ENCODE measurements around the gene ETV3L.
"Not testable (repeated sequence)": the region's sequence is repeated elsewhere in the genome, so short reads cannot be mapped to it uniquely, and the experiment has no call there.

ETV3L gene

DNA sequence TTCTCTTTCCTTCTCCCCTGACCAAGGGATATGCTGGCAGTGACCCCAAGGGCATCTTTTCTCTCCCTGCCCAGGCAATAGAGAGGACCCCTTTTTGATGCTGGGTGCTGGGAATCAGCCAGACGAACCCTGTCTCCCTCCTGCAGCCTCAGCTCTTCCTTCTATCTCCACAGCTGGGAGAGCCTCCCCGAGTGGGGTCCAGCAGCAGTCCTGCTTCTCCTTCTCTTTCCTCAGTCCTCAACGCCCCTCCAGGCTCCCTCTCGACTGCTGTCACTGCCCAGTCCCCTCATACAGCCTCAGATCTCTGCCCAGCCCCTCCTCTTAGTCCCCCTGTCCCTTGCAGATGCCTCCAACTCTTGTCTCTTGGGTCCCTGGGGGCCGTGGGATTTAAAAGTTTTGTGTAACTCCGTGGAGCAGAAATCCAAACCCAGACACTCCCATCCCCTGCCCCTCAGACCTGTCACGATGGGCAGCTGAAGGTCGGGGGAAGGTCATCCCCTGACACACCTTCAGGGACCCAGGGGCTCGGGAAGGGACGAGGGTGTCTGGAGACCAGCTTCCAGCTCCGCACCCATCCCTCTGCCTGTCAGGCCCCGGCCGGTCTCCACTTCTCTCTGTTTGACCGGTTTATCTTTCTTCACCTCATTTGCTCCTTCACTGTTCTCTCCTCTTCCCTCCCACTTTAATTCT is 5.8 kb upstream of the ETV3L start:
- no peak for DNase-seq (ENCODE audit: low read depth)

DNA sequence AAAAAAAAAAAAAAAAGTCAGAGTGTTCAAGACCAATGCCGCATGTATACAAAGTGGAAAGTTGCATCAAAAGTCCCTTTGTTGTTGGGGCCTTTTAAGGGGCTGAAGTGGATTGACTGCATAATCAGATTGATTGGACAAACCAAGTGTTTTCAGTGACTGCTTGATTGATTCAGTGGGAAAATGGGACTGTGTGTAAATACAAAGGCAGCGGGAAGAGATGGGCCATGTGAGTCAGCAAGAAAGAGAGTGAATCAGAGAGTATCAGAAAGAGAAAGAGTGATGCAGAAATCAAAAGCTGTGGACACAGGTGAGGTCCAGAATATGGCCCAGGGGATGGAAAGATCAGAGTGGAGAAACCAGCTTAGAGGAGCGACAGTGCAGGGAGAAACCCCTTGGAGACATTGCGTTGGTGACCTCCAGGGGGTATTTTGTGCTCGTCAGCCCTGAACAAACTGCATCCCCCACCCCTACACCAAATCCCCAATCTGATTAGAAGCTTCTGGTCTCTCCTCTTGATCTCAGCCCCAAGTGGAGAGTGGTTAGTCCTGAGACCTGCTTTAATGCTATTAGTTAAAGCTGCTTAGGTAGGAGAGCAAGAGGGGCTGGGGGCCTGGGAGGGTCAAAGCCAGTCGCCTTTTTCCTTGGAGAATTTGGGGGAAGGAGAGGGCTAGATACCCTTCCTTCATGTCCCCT is 5.1 kb upstream of the ETV3L start:
- DNase-seq (ENCODE audit: low read depth) = no peak

DNA sequence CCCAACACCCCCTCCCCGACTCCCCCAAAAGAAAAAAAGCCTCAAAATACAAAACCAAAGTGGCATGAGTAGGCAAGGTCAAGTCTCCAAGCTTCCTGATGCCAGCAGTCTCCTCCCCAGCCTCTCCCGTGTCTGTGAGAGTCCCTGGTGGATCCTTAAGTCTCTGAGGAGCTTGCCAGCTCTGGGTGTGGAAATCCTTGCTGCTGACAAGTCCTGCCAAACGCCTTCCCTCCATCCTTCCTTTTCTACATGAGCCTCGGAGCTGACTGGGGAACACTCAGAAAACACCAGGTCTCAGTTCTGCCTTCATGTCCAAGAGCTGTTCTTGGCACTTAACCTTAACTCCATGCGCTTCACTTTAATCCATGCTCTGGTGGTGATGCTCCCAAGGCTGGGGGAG is 3.7 kb upstream of the ETV3L start:
- no peak for DNase-seq (ENCODE audit: low read depth)

DNA sequence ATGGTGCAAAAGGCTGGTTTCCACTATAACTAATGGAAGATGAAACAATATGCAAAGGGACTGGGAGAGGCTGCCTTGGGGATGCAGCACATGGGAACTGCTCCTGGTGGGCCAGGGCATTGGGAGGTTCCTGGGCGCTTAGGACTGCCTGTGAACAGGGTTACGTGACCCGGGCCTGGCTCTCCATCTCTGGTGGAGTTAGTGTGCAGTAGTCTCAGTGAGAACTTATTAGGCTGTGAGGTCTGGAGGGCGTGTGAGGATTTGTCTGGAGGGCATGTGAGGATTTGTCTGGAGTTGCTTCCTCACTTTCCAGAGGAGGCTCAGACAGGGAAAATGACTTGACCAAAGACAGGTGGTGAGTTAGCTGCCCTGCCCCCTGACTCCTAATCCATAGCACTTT is 1.5 kb upstream of the ETV3L start:
- no peak for DNase-seq (ENCODE audit: low read depth)

DNA sequence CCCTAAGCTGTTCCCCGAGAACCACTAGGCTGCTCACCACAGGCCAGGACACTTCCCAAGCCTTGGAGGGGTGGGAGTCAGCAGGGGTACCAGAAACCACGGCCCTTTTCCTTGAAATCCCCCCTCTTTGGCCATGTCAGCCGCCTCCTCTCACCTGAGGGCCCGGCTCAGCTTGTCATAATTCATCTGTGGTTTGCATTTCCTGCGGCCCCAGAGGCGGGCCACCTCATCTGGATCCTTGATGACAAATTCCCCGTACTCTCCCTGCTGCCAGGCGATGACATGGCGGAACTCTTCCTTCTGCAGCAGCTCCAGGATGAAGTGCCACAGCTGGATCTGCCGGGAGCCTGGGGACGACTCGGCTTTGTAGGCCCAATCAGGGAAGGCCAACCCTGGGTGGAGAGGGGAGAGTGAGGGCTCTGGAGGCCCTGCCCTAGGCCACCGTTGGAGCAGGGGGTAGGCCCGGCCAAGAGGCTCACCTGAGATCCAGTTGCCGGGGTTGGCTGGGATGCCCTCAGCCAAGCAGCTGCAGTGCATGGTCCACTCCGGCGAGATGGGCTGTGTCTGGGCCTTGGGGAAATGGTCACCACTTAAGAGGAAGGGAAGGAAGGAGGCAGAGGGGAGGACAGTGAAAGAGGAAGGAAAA is 498 bp downstream of the ETV3L start:
- DNase-seq (ENCODE audit: low read depth) = not testable (repeated sequence)

DNA sequence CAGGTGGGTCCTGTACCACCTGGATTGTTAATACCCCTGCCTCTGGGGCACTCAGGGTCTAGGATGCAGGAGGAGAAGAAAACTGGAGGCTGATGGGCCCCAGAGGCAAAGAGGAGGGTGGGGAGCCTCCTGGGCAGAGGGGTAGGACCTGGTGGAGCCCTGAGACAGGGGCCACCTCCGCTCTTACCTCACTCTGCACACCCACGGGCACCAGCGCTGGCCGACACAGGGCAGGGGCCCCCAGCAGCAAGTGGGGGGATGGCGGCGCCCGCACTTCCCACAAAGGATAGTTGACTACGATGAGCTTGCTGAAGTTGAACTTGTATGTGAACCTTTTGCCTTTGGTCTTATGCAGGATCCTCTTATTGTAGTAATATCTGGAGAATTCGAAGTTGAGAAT is 1.1 kb downstream of the ETV3L start:
- no peak for DNase-seq (ENCODE audit: low read depth)

DNA sequence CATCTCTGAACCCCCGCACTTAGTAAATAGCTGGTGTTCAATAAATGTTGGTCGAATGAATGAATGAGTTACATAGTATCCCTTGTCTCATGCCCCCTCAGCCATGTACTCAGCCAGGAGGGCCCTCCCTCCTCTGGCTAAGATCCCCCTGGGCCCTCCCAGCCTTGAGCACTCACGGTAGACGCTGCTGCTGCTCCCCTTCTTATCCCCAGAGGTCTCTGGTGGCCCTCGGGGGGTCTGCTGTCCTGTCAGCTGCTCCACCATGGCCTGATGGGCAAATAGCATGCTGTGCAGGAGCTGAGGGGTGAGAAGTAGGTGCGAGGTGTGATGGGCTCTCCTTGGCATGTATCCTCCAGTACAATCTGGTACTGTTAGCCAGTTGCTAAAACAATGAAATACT is 1.9 kb downstream of the ETV3L start:
- DNase-seq (ENCODE audit: low read depth) = no peak

DNA sequence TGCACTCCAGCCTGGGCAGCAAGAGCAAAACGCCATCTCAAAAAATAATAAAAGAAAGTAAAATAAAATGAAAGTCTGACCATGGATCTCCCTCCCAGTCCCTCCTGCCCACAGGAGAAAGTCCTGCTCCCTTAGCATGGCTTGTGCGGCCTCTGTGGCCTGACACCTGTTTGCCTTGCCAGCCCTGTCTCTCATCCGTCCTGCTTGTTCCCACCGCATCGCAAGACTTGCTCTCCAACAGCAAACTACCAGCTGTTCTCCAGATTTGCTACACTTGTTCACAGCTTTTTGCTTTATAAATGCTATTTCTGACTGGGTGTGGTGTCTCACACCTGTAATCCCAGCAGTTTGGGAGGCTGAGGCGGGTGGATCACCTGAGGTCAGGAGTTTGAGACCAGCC is 2.7 kb downstream of the ETV3L start:
- no peak for DNase-seq (ENCODE audit: low read depth)

DNA sequence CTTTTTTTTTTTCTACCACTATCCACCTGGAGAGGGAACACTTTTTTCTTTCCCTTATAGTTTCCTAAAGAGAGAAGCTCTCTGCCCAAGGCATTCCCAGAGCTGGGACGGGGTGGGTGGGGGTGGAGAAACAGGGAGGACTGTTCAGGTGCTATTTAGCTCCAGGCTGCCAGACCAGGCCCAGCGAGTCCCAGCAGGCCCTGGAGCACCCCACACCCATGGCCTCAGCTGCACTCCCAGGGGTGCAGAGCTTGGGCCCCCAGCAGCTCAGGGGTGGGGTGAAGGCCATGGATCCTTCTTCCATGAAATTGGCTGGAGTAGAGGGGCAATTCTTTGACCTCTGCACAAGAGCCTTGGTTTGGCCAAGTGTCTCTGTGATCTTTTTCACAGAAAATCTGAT is 4.1 kb downstream of the ETV3L start:
- no peak for DNase-seq (ENCODE audit: low read depth)

DNA sequence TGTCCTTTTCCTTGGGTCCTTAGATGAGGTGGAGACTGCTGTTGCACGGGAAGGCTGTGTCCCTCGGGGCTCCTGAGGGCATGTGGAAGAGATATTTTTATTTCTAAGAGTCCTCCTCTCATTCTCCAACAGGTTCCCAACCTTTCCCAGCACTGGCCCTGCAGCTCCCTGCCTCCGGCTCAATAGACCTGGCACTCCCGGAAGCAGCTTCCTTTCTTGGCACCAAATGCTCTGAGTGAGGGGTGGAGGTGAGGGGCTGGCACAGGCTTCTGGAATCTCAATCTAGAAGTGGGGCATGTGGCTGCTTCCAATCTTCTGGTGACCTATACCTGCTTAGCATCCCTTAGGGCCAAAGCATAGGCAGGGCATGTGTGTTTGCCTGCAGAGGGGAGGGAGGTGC is 4.5 kb downstream of the ETV3L start:
- no peak for DNase-seq (ENCODE audit: low read depth)

DNA sequence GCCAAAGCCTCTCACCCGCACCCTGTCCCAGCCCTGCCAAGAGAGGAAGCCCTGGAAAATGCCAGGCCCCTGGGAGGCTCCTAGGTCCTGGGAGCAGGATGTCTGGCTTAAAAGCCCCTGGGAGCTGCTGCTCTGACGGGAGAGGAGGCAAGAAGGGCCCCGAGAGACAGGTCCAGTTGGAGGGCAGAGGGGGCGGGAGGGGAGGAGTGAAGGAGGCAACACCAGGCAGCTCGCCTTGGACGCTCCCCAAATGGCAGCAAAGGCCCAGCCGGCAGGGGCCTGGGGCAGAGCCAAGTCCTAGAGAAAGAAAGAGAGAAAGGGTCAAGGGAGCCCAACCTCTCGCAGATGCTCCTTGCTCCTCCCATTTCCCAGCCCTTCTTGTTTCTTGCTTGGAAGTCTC is 6.8 kb downstream of the ETV3L start:
- DNase-seq (ENCODE audit: low read depth) = no peak

DNA sequence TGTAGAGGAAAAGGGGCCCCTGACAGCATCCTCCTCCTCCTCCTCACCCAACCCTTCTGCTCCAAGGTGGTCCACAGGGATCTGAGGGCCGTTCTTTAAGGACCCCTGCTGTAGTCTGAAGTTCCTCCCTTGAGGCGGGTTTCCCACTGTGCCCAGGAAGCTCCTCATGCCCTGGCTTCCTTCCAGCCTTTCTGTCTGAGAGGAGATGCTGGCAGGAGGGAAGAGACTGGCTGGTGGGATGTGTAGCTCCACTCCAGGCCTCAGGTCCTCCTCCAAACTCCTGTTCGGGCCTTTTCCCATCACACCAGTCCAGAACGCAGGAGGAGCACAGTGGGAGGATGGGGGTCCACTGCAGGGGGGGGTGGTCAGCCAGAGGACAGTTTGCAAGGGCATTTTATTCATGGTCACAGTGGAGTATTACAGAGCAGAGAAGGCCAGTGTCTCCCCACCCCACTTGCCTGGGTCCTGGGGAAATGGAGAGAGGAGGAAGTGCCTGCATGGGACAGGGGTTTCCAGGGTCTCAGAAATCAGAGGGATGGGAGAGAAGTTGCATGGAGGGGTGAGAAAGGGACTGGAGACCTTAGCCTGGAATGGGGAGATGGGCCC is 7.8 kb downstream of the ETV3L start:
- DNase-seq (ENCODE audit: low read depth) = no peak

DNA sequence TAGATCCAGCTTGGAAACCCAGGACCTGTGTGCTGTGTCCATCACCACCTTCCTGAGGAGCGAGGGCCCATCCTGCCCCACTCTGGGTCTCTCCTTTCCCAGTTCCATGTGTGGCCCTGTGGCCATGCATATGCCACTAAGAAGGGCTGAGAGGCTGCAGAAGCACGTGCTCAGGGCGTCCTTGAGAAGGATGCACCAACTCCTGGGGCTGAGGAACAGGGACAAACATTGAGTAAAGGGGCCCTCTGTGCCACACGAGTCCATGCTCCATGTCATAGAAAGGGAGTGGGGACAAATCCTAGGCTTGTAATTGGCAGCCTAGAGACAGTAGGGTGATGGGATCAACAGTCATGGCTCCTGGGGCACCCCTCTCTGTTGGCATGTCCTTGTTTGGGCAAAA is 8.4 kb downstream of the ETV3L start:
- no peak for DNase-seq (ENCODE audit: low read depth)

DNA sequence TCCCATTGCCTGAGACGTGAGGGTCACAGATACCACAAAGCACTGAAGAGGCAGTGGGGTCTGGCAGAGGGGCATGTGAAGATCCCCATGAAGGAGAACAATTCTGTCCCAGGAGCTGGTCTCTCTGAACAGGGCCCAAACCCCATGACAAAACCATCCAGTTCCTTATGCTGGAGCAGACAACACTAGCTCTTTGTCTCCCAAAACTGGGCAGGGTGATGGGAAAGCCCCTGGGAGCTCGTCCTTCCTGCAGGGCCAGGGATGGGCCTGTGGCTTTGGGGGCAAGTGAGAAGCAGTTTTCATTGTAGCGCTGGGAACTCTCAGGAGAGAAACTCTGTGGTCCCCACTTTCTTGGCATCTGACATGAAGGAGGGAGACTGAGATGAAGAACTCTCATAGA is 8.8 kb downstream of the ETV3L start:
- no peak for DNase-seq (ENCODE audit: low read depth)

DNA sequence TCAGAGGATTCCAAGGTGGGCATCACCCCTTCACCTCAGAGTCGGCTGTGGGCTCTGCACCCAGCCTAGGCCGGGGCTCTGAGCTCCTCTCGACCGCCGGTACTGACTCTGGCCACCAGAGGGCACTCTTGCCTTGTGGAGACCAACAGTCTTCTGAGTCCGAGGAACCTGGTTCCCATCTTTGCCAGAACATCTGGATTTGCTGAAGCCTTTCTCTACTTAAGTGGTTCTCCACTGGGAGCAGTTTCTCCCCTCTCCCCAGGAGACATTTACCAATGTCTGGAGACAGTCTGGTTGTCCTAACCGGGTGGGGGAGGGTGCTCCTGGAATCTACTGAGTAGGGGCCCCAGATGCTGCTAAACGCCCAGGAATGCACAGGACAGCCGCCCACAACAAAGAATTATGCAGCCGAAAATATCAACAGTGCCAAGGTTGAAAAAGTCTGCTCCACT is 9.4 kb downstream of the ETV3L start:
- DNase-seq (ENCODE audit: low read depth) = peak; percentile 70

DNA sequence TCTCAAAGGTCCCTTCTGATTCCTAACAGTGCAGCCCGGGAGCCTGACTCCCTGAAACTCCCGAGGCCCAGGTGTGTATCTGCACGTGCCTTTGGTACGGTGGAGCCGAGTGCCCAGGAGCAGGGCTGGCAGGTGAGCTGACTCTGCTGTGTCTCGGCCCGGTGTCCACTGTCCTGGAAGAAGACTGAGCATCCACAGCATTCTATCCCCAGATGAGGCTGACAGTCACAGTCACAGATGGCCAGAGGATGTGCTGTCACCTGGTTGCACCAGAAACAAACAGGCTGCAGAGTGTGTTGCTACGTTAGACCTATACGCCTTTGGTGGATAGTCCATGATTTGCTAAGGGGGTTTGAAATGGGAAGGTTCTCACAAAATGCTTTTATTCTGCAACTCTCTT is 9.8 kb downstream of the ETV3L start:
- no peak for DNase-seq (ENCODE audit: low read depth)

DNA sequence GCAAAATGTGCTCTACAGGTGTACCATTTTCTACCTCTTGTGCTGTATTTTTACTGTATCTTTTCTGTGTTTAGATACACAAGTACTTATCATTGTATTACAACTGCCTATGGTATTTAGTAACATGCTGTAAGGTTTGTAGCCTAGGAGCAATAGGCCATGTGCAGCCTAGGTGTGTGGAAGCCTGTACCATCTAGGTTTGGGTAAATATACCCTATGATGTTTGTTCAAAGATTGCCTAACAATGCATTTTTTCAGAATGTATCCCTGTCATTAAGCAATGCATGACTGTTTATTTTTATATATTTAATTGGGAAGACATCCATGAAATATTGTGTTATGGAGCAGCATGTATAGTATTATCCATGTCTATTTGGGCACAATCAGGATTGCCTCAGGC is 11.0 kb downstream of the ETV3L start:
- DNase-seq (ENCODE audit: low read depth) = no peak

DNA sequence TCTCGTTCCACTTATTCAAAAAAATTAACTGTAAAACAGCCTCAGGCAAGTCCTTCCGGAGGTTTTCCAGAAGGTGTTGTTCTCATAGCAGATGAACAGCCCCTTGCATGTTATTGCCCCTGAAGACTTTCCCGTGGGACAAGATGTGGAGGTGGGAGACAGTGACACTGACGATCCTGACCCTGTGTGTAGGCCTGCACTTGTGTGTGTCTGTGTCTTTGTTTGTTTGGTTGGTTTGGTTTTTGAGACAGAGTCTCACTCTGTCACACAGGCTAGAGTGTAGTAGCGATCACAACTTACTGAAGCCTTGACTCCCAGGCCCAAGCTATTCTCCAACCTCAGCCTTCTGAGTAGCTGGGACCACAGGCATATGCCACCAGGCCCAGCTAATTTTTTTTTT is 12.6 kb downstream of the ETV3L start:
- no peak for DNase-seq (ENCODE audit: low read depth)

DNA sequence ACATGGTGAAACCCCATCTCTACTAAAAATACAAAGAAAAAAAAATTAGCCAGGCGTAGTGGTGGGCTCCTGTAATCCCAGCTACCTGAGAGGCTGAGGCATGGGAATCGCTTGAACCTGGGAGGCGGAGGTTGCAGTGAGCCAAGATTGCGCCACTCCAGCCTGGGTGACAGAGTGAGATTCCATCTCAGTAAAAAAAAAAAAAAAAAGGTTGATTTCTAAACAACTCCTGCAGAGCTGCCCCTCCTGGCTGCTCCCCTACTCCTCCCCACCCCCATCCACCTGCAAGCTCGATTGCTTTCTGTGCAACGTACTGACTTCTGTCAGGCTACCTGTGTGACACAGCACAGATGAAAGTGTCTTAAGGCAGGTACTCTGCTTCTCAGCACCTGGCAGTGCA is 13.3 kb downstream of the ETV3L start:
- no peak for DNase-seq (ENCODE audit: low read depth)

DNA sequence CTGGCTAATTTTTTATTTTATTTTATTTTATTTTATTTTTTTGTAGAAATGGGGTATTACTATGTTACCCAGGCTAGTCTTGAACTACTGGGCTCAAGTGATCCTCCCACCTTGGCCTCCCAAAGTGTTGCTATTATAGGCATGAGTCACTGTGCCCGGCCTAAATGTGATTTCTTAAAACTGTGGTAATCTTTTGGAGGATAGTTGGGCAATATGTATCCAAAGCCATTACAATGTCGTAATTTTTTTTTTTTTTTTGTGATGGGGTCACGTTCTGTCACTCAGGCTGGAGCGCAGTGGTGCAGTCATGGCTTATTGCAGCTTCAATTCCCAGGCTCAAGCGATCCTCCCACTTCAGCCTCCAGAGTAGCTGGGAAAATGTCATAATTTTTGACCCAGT is 14.2 kb downstream of the ETV3L start:
- DNase-seq (ENCODE audit: low read depth) = no peak

DNA sequence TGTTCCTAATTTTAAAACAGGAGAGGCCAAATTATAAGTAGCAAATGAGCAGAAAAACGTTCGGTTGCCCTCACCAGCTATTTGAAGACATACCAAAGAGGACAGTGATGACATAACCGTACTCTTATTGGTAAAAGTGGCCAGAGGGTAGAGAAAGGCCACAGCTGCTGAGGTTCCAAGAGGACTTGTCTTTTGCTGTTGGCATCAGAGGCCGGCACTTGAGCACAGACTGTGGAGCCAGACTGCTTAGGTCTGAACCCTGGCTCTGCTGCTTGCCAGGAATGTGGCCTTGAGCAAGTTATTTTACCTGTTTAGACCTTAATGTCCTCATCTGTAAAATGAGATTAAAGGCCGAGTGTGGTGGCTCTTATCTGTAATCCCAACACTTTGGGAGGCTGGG is 14.9 kb downstream of the ETV3L start:
- no peak for DNase-seq (ENCODE audit: low read depth)

DNA sequence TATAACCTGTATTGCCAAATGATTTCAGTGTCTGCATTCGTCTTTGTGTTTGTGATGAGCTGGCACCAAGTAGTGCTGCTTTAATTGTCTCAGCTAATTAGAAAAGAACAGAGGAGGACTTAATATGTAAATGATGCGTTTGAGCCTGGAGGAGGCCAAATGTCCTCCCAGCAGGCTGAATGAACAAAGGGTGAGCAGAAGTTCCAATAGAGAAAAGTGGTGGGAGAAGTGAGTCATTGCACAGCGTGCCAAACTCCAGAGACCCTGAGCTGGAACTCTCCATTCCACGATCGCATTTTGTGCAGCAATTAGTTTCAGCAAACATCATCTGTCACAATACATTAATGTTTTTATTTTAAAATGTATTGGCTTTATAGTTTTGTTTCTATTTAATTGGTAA is 17.9 kb downstream of the ETV3L start:
- DNase-seq (ENCODE audit: low read depth) = no peak

DNA sequence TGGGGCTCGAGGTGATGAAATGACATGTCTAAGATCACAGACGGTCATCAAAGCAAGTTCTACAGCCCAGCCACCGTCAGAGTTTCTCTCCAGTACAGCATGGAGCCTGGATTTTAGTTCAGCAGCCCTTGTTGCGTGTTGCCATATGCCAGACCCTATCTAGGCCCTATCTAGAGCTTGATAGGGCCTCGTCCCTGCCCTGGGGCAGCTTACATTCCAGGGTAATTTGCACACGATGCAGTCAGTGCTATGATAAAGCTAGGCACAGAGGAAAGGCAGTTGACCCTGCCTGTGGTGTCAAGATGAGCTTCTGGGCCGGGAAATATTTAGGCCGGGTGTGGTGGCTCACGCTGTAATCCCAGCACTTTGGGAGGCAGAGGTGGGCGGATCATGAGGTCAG is 18.9 kb downstream of the ETV3L start:
- DNase-seq (ENCODE audit: low read depth) = no peak

All from activated T-helper 1 cell treated with Interleukin-2 at 50 U/mL for 16 hours (primary cell).